ENCODE data around the gene THAP7. TPM values are rescaled to one million over a fixed set of nuclear protein-coding genes. Genes with fewer than 3 reads are reported as not detected.

The THAP7 gene
- total and polyA plus RNA-seq, 9 of the 15 experiments (the other 6 are each of a cell fraction or from before 2014, with no cell fraction given): 7.9 to 263 (median 84.1) TPM

GRCh38 chr22:21003782-21004181, 1.9 kb upstream of the THAP7 start (continued):
- TF ChIP-seq, protein P1, sequence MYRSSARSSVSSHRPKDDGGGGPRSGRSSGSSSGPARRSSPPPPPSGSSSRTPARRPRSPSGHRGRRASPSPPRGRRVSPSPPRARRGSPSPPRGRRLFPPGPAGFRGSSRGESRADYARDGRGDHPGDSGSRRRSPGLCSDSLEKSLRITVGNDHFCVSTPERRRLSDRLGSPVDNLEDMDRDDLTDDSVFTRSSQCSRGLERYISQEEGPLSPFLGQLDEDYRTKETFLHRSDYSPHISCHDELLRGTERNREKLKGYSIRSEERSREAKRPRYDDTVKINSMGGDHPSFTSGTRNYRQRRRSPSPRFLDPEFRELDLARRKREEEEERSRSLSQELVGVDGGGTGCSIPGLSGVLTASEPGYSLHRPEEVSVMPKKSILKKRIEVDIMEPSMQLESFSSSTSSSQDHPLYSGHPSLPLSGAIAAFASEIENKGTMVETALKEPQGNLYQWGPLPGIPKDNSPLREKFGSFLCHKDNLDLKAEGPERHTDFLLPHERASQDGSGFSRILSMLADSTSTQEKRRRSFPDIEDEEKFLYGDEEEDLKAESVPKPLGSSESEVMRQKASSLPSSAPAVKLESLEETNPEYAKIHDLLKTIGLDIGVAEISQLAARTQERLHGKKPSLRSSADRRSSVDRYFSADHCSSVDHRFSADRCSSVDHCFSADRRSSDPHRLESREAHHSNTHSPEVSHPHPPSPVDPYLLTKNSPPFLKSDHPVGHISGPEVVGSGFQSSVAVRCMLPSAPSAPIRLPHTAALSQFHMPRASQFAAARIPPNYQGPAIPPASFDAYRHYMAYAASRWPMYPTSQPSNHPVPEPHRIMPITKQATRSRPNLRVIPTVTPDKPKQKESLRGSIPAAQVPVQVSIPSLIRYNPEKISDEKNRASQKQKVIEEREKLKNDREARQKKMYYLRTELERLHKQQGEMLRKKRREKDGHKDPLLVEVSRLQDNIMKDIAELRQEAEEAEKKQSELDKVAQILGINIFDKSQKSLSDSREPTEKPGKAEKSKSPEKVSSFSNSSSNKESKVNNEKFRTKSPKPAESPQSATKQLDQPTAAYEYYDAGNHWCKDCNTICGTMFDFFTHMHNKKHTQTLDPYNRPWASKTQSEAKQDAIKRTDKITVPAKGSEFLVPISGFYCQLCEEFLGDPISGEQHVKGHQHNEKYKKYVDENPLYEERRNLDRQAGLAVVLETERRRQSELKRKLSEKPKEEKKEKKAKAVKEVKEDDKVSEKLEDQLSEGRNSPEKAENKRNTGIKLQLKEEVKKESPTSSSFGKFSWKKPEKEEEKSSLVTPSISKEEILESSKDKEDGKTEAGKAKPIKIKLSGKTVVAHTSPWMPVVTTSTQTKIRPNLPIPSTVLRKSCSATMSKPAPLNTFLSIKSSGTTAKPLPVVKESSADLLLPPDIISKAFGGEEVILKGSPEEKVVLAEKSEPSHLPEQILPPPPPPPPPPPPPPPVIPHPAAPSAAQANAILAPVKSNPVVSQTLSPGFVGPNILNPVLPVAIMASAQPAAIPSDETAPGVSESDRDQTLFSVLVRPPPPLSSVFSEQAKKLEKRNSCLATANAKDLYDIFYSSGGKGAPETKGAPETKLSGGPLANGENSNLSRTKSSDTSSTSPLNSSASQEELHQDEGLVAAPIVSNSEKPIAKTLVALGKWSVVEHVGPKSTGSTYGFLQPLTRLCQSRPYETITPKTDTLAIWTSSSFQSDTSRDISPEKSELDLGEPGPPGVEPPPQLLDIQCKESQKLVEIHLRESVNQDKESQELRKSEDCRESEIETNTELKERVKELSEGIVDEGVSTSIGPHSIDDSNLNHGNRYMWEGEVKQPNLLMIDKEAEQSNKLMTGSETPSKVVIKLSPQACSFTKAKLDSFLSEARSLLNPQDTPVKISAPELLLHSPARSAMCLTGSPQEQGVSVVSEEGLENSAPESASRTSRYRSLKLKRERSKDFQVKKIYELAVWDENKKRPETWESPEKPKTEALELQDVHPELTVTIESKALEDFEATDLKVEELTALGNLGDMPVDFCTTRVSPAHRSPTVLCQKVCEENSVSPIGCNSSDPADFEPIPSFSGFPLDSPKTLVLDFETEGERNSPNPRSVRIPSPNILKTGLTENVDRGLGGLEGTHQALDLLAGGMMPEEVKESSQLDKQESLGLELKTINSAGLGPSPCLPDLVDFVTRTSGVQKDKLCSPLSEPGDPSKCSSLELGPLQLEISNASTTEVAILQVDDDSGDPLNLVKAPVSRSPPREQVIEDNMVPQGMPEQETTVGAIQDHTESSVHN (IDR thresholded peaks at IDR 0.05; ENCODE audit: borderline replicate concordance in 1 of 2, low read depth in 1 of 2): no peak
- TF ChIP-seq BHLHE40 (IDR thresholded peaks at IDR 0.05; ENCODE audit: low read length) (0 out of 2 replicates have a peak, but pooled peaks have one; percentile 20), MYC (IDR thresholded peaks at IDR 0.05; ENCODE audit: low read depth, low read length) (0 out of 2 replicates have a peak, but pooled peaks have one; percentile 16), MYC (CRISPR knock-in tag; IDR thresholded peaks at IDR 0.05; ENCODE audit: borderline replicate concordance, low read depth) (no peak), POLR2AphosphoS2 (IDR thresholded peaks at IDR 0.05; ENCODE audit: low read length) (peak; percentile 72; the same call in 1 of the 2 replicates), NELFE (IDR thresholded peaks at IDR 0.05; ENCODE audit: insufficient read depth, insufficient read length) (no peak), ARID3B (CRISPR knock-in tag; IDR thresholded peaks at IDR 0.05; ENCODE audit: borderline replicate concordance) (0 out of 2 replicates have a peak, but pooled peaks have one; percentile 53), PHF8 (IDR thresholded peaks at IDR 0.05; ENCODE audit: borderline replicate concordance, low read length) (no peak), MLLT1 (IDR thresholded peaks at IDR 0.05) (no peak), SRF (CRISPR knock-in tag; IDR thresholded peaks at IDR 0.05) (peak in 1 of 2 experiments; percentile 64; a peak in 1 of 4 replicates), NEUROD1 (IDR thresholded peaks at IDR 0.05; ENCODE audit: borderline replicate concordance, low read depth, low read length, partially characterized antibody) (no peak), ETV5 (CRISPR knock-in tag; IDR thresholded peaks at IDR 0.05; ENCODE audit: low read depth) (no peak), ELF4 (CRISPR knock-in tag; IDR thresholded peaks at IDR 0.05) (peak; percentile 50)
- TF ChIP-seq, protein P2, sequence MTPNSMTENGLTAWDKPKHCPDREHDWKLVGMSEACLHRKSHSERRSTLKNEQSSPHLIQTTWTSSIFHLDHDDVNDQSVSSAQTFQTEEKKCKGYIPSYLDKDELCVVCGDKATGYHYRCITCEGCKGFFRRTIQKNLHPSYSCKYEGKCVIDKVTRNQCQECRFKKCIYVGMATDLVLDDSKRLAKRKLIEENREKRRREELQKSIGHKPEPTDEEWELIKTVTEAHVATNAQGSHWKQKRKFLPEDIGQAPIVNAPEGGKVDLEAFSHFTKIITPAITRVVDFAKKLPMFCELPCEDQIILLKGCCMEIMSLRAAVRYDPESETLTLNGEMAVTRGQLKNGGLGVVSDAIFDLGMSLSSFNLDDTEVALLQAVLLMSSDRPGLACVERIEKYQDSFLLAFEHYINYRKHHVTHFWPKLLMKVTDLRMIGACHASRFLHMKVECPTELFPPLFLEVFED (CRISPR knock-in tag; conservative IDR thresholded peaks at IDR 0.05): peak; percentile 64; the same call in 1 of the 2 replicates
